Fibroblast of lung (primary cell): Measurements from ENCODE around the gene DHFR.

ENCODE experiments used
- CTCF ChIP-seq, 2 donors: IDR thresholded peaks in 1 of 2; conservative IDR thresholded peaks in 1 of 2; 1 replicate in 1 of 2; 2 replicates in 1 of 2; pipeline ENCODE4 v1.5.1; 2011 to 2012; ENCODE audit warnings: low read length in 2 of 2, control low read depth in 1 of 2, inconsistent platforms in 1 of 2, low read depth in 1 of 2, mild to moderate bottlenecking in 1 of 2
- EZH2 ChIP-seq: IDR thresholded peaks from 2 replicates; pipeline ENCODE4 v1.5.1; 2012; ENCODE audit warnings: low read length, control low read depth, mild to moderate bottlenecking; ENCODE audit errors: missing control alignments

GRCh38 chr5:80634193-80634592, 20.6 kb downstream of the DHFR start:
- no peak for TF ChIP-seq EZH2
- no peak for TF ChIP-seq CTCF (conservative IDR thresholded peaks at IDR 0.05 in 1 of 2, IDR thresholded peaks at IDR 0.05 in 1 of 2; ENCODE audit: low read depth in 1 of 2, low read length in 2 of 2)
